HCT116 (cell line): ENCODE measurements around the gene SPNS1. TPM values are rescaled to one million over a fixed set of nuclear protein-coding genes. Genes with fewer than 3 reads are reported as not detected.

ENCODE experiments used
- ATAC-seq: fragments of 200-7000 bp; cut with Tn5 transposase; 2 replicates; pipeline ENCODE4 v1.9.1; 2020; ENCODE audit warnings: mild to moderate bottlenecking, moderate library complexity
- BruUV-seq: library from RNA; stranded (reverse); fragments of 400-500 nt; replicated peaks from 2 replicates; lab custom pipeline; 2021; lab: Mats Ljungman, UMichigan
- CTCF ChIA-PET: fragments of 300-600 bp; sonication (Branson Sonifier 250); formaldehyde crosslinking; loops from one replicate; lab custom pipeline; 2021; ENCODE audit warnings: antibody characterized with exemption; lab: Charles Lee
- POLR2A ChIA-PET: fragments of 300-600, 350-600 bp; sonication (Branson Sonifier 250); formaldehyde crosslinking; loops from one replicate; lab custom pipeline; 2021; ENCODE audit warnings: antibody characterized with exemption; lab: Charles Lee
- RAD21 ChIA-PET, 2 experiments: fragments of 300-600 bp; sonication (Branson Sonifier 250); formaldehyde crosslinking; loops; one replicate each; lab custom pipeline; 2023; ENCODE audit warnings: low total read pairs in 2 of 2; ENCODE audit not compliant: uncharacterized antibody in 2 of 2, unreplicated experiment in 2 of 2, low non-redundant PET in 1 of 2; lab: Charles Lee
- DNase-seq: peaks from one replicate; pipeline ENCODE4 v3.0.0-alpha.2; 2010; ENCODE audit warnings: low read depth, low spot score
- H2AFZ ChIP-seq: fragments of 200-600 bp; shearing (Covaris generic), sonication (generic); 2 replicates; pipeline ENCODE4 v1.6.1; 2017; ENCODE audit warnings: low read depth, mixed run types, mixed read lengths, antibody characterized with exemption, low read length; ENCODE audit not compliant: poor library complexity, severe bottlenecking
- H3K27ac ChIP-seq: 2 replicates; pipeline ENCODE4 v1.5.1; 2012; ENCODE audit warnings: low read depth, low read length
- H3K27me3 ChIP-seq: fragments of 200-600 bp; sonication (generic); 2 replicates; pipeline ENCODE4 v1.6.1; 2016; ENCODE audit warnings: mixed run types, low read length, mixed read lengths; ENCODE audit not compliant: insufficient read depth
- H3K36me3 ChIP-seq, 2 experiments: fragments of 200-500 bp in 1 of 2; fragments of 200-600 bp in 1 of 2; sonication (Bioruptor generic) in 1 of 2; sonication (generic) in 1 of 2; 2 replicates each; pipeline versions ENCODE4 v1.5.1 to v1.6.1; 2014 to 2016; ENCODE audit warnings: low read length in 2 of 2, inconsistent platforms in 1 of 2, mixed read lengths in 1 of 2, mixed run types in 1 of 2; ENCODE audit not compliant: insufficient read depth in 2 of 2, control insufficient read depth in 1 of 2
- H3K4me1 ChIP-seq, 2 experiments: fragments of 200-600 bp in 1 of 2; sonication (generic) in 1 of 2; 2 replicates each; pipeline versions ENCODE4 v1.5.1 to v1.6.1; 2012 to 2017; ENCODE audit warnings: low read length in 2 of 2, inconsistent platforms in 1 of 2, mild to moderate bottlenecking in 1 of 2, mixed read lengths in 1 of 2, mixed run types in 1 of 2, moderate library complexity in 1 of 2; ENCODE audit not compliant: insufficient read depth in 2 of 2, control insufficient read depth in 1 of 2
- H3K4me2 ChIP-seq: fragments of 200-600 bp; sonication (generic); 2 replicates; pipeline ENCODE4 v1.6.1; 2017; ENCODE audit warnings: mixed run types, low read length, mixed read lengths
- H3K4me3 ChIP-seq, 2 experiments: fragments of 200-600 bp in 1 of 2; sonication (generic) in 1 of 2; replicated peaks in 1 of 2; 2 replicates each; pipeline ENCODE4 v1.5.1; 2011 to 2016; ENCODE audit warnings: low read length in 2 of 2, control low read depth in 1 of 2, low read depth in 1 of 2, mild to moderate bottlenecking in 1 of 2, mixed read lengths in 1 of 2, mixed run types in 1 of 2
- H3K79me2 ChIP-seq: fragments of 200-600 bp; sonication (generic); 2 replicates; pipeline ENCODE4 v1.6.1; 2017; ENCODE audit warnings: mild to moderate bottlenecking, mixed run types, low read length, moderate library complexity, mixed read lengths; ENCODE audit not compliant: insufficient read depth
- H3K9ac ChIP-seq: fragments of 200-600 bp; sonication (generic); 2 replicates; pipeline ENCODE4 v1.6.1; 2016; ENCODE audit warnings: low read length, mixed read lengths
- H3K9me2 ChIP-seq: fragments of 200-600 bp; sonication (generic), shearing (Covaris generic); 2 replicates; pipeline ENCODE4 v1.6.1; 2017; ENCODE audit warnings: mixed run types, mild to moderate bottlenecking, moderate library complexity; ENCODE audit not compliant: insufficient read depth
- H3K9me3 ChIP-seq, 2 experiments: fragments of 200-500 bp in 1 of 2; fragments of 200-600 bp in 1 of 2; sonication (Bioruptor generic) in 1 of 2; sonication (generic) in 1 of 2; 2 replicates each; pipeline ENCODE4 v1.6.1; 2014 to 2017; ENCODE audit warnings: low read length in 2 of 2, mixed read lengths in 2 of 2, inconsistent platforms in 1 of 2, low read depth in 1 of 2, mild to moderate bottlenecking in 1 of 2, mixed run types in 1 of 2, moderate library complexity in 1 of 2; ENCODE audit not compliant: control insufficient read depth in 1 of 2, insufficient read depth in 1 of 2
- H4K20me1 ChIP-seq: fragments of 200-600 bp; sonication (generic), shearing (Covaris generic); 2 replicates; pipeline ENCODE4 v1.6.1; 2017; ENCODE audit warnings: mixed run types, mild to moderate bottlenecking, moderate library complexity; ENCODE audit not compliant: insufficient read depth
- ATF3 ChIP-seq: IDR thresholded peaks from 2 replicates; pipeline ENCODE4 v1.6.1; 2012
- CEBPB ChIP-seq: IDR thresholded peaks from 2 replicates; pipeline ENCODE4 v1.6.1; 2012; ENCODE audit warnings: low read depth
- FOSL1 ChIP-seq: IDR thresholded peaks from 2 replicates; pipeline ENCODE4 v1.6.1; 2012; ENCODE audit warnings: low read depth
- REST ChIP-seq: IDR thresholded peaks from 2 replicates; pipeline ENCODE4 v1.6.1; 2012; ENCODE audit warnings: low read depth
- SIN3A ChIP-seq: IDR thresholded peaks from 2 replicates; pipeline ENCODE4 v1.6.1; 2012; ENCODE audit warnings: low read depth
- TCF7L2 ChIP-seq: IDR thresholded peaks from 2 replicates; pipeline ENCODE4 v1.7.0; 2011; ENCODE audit warnings: borderline replicate concordance, inconsistent platforms; ENCODE audit not compliant: insufficient read depth, insufficient read length; ENCODE audit errors: extremely low read depth
- ZBTB33 ChIP-seq: IDR thresholded peaks from 2 replicates; pipeline ENCODE4 v1.6.1; 2011; ENCODE audit warnings: mild to moderate bottlenecking, low read length, moderate library complexity; ENCODE audit not compliant: insufficient replicate concordance; ENCODE audit errors: extremely low read depth
- ZFX ChIP-seq: fragments of 450-650 bp; IDR thresholded peaks from 2 replicates; pipeline ENCODE4 v1.6.1; 2017
- intact Hi-C: fragments of 100-400 bp; cut with micrococcal nuclease; formaldehyde crosslinking; loops from 2 replicates; pipeline ENCODE4 v1.10.0; 2022
- total RNA-seq: library from RNA; stranded (reverse); gene quantifications from one replicate; pipeline ENCODE4 v1.2.1, GENCODE V29; 2021; ENCODE audit not compliant: unreplicated experiment

SPNS1 gene
- total RNA-seq, 1 experiment from 2014 or later: 32.3 TPM

GRCh38 chr16:28982949-28983348 is 8.4 kb downstream of the SPNS1 start:
- H3K4me3 ChIP-seq: no peak overlapping the region
- no peaks in the 10 kb centered on the region for H3K27me3 ChIP-seq
- TF ChIP-seq CEBPB: no peak
- TF ChIP-seq ZFX: no peak
- TF ChIP-seq REST: no peak
- TF ChIP-seq TCF7L2: no peak
- TF ChIP-seq FOSL1: no peak
- no peak for TF ChIP-seq SIN3A
- no peak for TF ChIP-seq ZBTB33
- TF ChIP-seq ATF3: no peak
- ChIA-PET POLR2A (no interaction called here), RAD21 (no interaction called here), CTCF (no interaction called here)
- H3K36me3 ChIP-seq: peaks cover 0 to 15% of the 10 kb centered on the region in 2 experiments; a peak in 2 of 4 replicates
- H3K4me2 ChIP-seq: no peak overlapping the region
- no peak overlapping the region for H3K27ac ChIP-seq
- intact Hi-C loops: no loop called here
- ATAC-seq: no peak
- no peak overlapping the region for H3K9ac ChIP-seq
- no peaks in the 10 kb centered on the region for H3K79me2 ChIP-seq
- H4K20me1 ChIP-seq: no peaks in the 10 kb centered on the region
- BruUV-seq: no TSS peak
- H3K9me2 ChIP-seq: no peaks in the 10 kb centered on the region
- DNase-seq: no peak
- H2AFZ ChIP-seq: no peak overlapping the region
- H3K4me1 ChIP-seq: no peaks in the 10 kb centered on the region
- no peaks in the 10 kb centered on the region; a peak in 1 of 4 replicates for H3K9me3 ChIP-seq
